ENCODE data around the gene IL2RA.

DNA sequence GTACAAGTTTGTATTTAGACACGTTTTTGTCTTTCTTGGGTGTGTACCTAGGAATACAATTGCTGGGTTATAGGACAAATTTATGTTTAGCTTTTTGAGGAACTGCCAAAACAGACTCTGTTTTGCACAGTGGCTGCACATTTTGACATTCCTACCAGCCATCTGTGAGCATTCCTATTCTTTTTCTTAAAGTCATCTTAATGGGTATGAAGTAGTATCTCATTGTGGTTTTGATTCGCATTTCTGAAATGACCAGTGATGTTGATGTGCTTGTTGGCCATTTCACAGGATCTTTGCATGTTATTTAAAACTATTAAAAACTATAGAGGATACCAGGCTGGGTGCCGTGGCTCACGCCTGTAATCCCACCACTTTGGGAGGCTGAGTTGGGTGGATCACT lies 52.2 kb downstream of the IL2RA start:
- TF ChIP-seq EZH2phosphoT487 (IDR thresholded peaks at IDR 0.05; ENCODE audit: unreplicated experiment) (no peak), EZH2 (IDR thresholded peaks at IDR 0.05; ENCODE audit: low read depth, unreplicated experiment) (no peak), POLR2AphosphoS5 (IDR thresholded peaks at IDR 0.05; ENCODE audit: low read depth) (no peak)
- TF ChIP-seq, protein P1, sequence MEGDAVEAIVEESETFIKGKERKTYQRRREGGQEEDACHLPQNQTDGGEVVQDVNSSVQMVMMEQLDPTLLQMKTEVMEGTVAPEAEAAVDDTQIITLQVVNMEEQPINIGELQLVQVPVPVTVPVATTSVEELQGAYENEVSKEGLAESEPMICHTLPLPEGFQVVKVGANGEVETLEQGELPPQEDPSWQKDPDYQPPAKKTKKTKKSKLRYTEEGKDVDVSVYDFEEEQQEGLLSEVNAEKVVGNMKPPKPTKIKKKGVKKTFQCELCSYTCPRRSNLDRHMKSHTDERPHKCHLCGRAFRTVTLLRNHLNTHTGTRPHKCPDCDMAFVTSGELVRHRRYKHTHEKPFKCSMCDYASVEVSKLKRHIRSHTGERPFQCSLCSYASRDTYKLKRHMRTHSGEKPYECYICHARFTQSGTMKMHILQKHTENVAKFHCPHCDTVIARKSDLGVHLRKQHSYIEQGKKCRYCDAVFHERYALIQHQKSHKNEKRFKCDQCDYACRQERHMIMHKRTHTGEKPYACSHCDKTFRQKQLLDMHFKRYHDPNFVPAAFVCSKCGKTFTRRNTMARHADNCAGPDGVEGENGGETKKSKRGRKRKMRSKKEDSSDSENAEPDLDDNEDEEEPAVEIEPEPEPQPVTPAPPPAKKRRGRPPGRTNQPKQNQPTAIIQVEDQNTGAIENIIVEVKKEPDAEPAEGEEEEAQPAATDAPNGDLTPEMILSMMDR (conservative IDR thresholded peaks at IDR 0.05; ENCODE audit: low read depth in 2 of 2), result no peak

Measured in GM23338 (cell line).